ENCODE results near the gene FBXO22.

Gene FBXO22

GRCh38 chr15:75989045-75989444 is 85.4 kb downstream of the FBXO22 start:
- TF ChIP-seq CTCF (IDR thresholded peaks at IDR 0.05; ENCODE audit: low read length) (no peak), EZH2 (IDR thresholded peaks at IDR 0.05; ENCODE audit: borderline replicate concordance, low read length) (no peak)
- Histone ChIP-seq H2AFZ (ENCODE audit: low read length) (no peak overlapping the region), H3K27me3 (ENCODE audit: insufficient read depth, low read length) (no peaks in the 10 kb centered on the region), H3K4me3 (ENCODE audit: low read depth, low read length, poor library complexity, severe bottlenecking) (no peak overlapping the region), H3K9me3 (ENCODE audit: low read length) (no peaks in the 10 kb centered on the region), H3K27ac (ENCODE audit: low read depth, low read length, poor library complexity, severe bottlenecking) (no peak overlapping the region), H3K4me2 (ENCODE audit: low read length) (no peak overlapping the region), H3K9me2 (ENCODE audit: low read depth, low read length) (no peaks in the 10 kb centered on the region), H3F3A (ENCODE audit: insufficient read depth, low read length) (no peaks in the 10 kb centered on the region), H3K9ac (ENCODE audit: low read length) (no peak overlapping the region), H3K36me3 (ENCODE audit: insufficient read depth, low read length) (no peaks in the 10 kb centered on the region), H4K20me1 (ENCODE audit: insufficient read depth, low read length) (no peaks in the 10 kb centered on the region), H3K4me1 (ENCODE audit: insufficient read depth, low read length, severe bottlenecking) (no peaks in the 10 kb centered on the region), H3K79me2 (ENCODE audit: insufficient read depth, low read length) (no peaks in the 10 kb centered on the region)

GRCh38 chr15:75989875-75990274 is 86.2 kb downstream of the FBXO22 start:
- Histone ChIP-seq H3K9me2 (ENCODE audit: low read depth, low read length) (no peaks in the 10 kb centered on the region), H3K79me2 (ENCODE audit: insufficient read depth, low read length) (no peaks in the 10 kb centered on the region), H3K4me1 (ENCODE audit: insufficient read depth, low read length, severe bottlenecking) (no peaks in the 10 kb centered on the region), H3K27ac (ENCODE audit: low read depth, low read length, poor library complexity, severe bottlenecking) (no peak overlapping the region), H3K4me2 (ENCODE audit: low read length) (no peak overlapping the region), H4K20me1 (ENCODE audit: insufficient read depth, low read length) (no peaks in the 10 kb centered on the region), H3K36me3 (ENCODE audit: insufficient read depth, low read length) (no peaks in the 10 kb centered on the region), H3F3A (ENCODE audit: insufficient read depth, low read length) (no peaks in the 10 kb centered on the region), H3K9ac (ENCODE audit: low read length) (no peak overlapping the region), H3K9me3 (ENCODE audit: low read length) (no peaks in the 10 kb centered on the region), H3K4me3 (ENCODE audit: low read depth, low read length, poor library complexity, severe bottlenecking) (no peak overlapping the region), H2AFZ (ENCODE audit: low read length) (no peak overlapping the region), H3K27me3 (ENCODE audit: insufficient read depth, low read length) (no peaks in the 10 kb centered on the region)
- TF ChIP-seq EZH2 (IDR thresholded peaks at IDR 0.05; ENCODE audit: borderline replicate concordance, low read length), result no peak
- no peak for TF ChIP-seq CTCF (IDR thresholded peaks at IDR 0.05; ENCODE audit: low read length)

Data from OCI-LY1 (cell line).